NK-92 (cell line): Measurements from ENCODE around the gene ERVV-1.
"Not testable (repeated sequence)": the region's sequence is repeated elsewhere in the genome, so short reads cannot be mapped to it uniquely, and the experiment has no call there.

ENCODE experiments used
- DNase-seq: peaks from one replicate; lab custom pipeline; 2025; ENCODE audit not compliant: unreplicated experiment; lab: John Stamatoyannopoulos, UW

ERVV-1 gene

GRCh38 chr19:53013621-53014020, at the start of gene ERVV-1:
Gene ERVV-1 (plus strand): TSS chr19:53013921. CDS start chr19:53014091, 170 bp downstream.
- DNase-seq = no peak

GRCh38 chr19:52967772-52968171, 45.9 kb upstream of the ERVV-1 start:
- no peak for DNase-seq

- no peak for DNase-seq
Observed at GRCh38 chr19:52981329-52981728, 32.4 kb upstream of the ERVV-1 start.

- not testable (repeated sequence) for DNase-seq
Observed at GRCh38 chr19:52983167-52983566, 30.6 kb upstream of the ERVV-1 start.

GRCh38 chr19:52987221-52987620, 26.5 kb upstream of the ERVV-1 start:
- DNase-seq = no peak

GRCh38 chr19:52988506-52988905, 25.2 kb upstream of the ERVV-1 start:
- DNase-seq = no peak

- no peak for DNase-seq
Observed at GRCh38 chr19:52990759-52991418, 22.8 kb upstream of the ERVV-1 start.

GRCh38 chr19:52991484-52991883, 22.2 kb upstream of the ERVV-1 start:
- no peak for DNase-seq

- DNase-seq = no peak
Observed at GRCh38 chr19:52992109-52993004, 21.4 kb upstream of the ERVV-1 start.

- DNase-seq = no peak
Observed at GRCh38 chr19:52993342-52994178, 20.2 kb upstream of the ERVV-1 start.

GRCh38 chr19:52995711-52996110, 18.0 kb upstream of the ERVV-1 start:
- DNase-seq = no peak

GRCh38 chr19:52997975-52998374, 15.7 kb upstream of the ERVV-1 start:
- no peak for DNase-seq

- DNase-seq = no peak
Observed at GRCh38 chr19:53002479-53002878, 11.2 kb upstream of the ERVV-1 start.

GRCh38 chr19:53004242-53004641, 9.5 kb upstream of the ERVV-1 start:
- no peak for DNase-seq

GRCh38 chr19:53007200-53007599, 6.5 kb upstream of the ERVV-1 start:
- DNase-seq = no peak

GRCh38 chr19:53007606-53008005, 6.1 kb upstream of the ERVV-1 start:
- no peak for DNase-seq

GRCh38 chr19:53008061-53008778, 5.5 kb upstream of the ERVV-1 start:
- DNase-seq = no peak

GRCh38 chr19:53010494-53010893, 3.2 kb upstream of the ERVV-1 start:
- DNase-seq = no peak

GRCh38 chr19:53012006-53012405, 1.7 kb upstream of the ERVV-1 start:
- no peak for DNase-seq

- no peak for DNase-seq
Observed at GRCh38 chr19:53015159-53015558, 1.4 kb downstream of the ERVV-1 start.

GRCh38 chr19:53015730-53016129, 2.0 kb downstream of the ERVV-1 start:
- DNase-seq = no peak
